NCI-H510A treated with DMSO at 0.1 percent for 48 hours (cell line): ENCODE data around the gene KLHDC9.
A peak's percentile ranks its signal among the peaks of the same experiment; 100 is the strongest.

Source experiments
- DNase-seq: peaks from one replicate; lab custom pipeline; 2025; lab: John Stamatoyannopoulos, UW

Gene KLHDC9

GRCh38 chr1:161076410-161076809, 21.8 kb upstream of the KLHDC9 start:
- no peak for DNase-seq

GRCh38 chr1:161077426-161077825, 20.7 kb upstream of the KLHDC9 start:
- DNase-seq = no peak

GRCh38 chr1:161079436-161080110, 18.6 kb upstream of the KLHDC9 start:
- no peak for DNase-seq

GRCh38 chr1:161080441-161081405, 17.4 kb upstream of the KLHDC9 start:
- DNase-seq = no peak

- no peak for DNase-seq
Observed at GRCh38 chr1:161081519-161081918, 16.6 kb upstream of the KLHDC9 start.

GRCh38 chr1:161082483-161082882, 15.7 kb upstream of the KLHDC9 start:
- no peak for DNase-seq

GRCh38 chr1:161082996-161083747, 15.0 kb upstream of the KLHDC9 start:
- DNase-seq = no peak

- no peak for DNase-seq
Observed at GRCh38 chr1:161083748-161084596, 14.2 kb upstream of the KLHDC9 start.

GRCh38 chr1:161084597-161084988, 13.6 kb upstream of the KLHDC9 start:
- no peak for DNase-seq

- DNase-seq = no peak
Observed at GRCh38 chr1:161085165-161085564, 13.0 kb upstream of the KLHDC9 start.

GRCh38 chr1:161086457-161086856, 11.7 kb upstream of the KLHDC9 start:
- no peak for DNase-seq

GRCh38 chr1:161088587-161089110, 9.5 kb upstream of the KLHDC9 start:
- no peak for DNase-seq

GRCh38 chr1:161089251-161089924, 8.8 kb upstream of the KLHDC9 start, which contains the start of gene NECTIN4:
NECTIN4 (minus strand) TSS chr1:161089558; CDS start chr1:161089296, 262 bp downstream.
- peak; percentile 48 for DNase-seq

- DNase-seq = no peak
Observed at GRCh38 chr1:161089938-161090337, 8.2 kb upstream of the KLHDC9 start.

GRCh38 chr1:161090617-161091016, 7.5 kb upstream of the KLHDC9 start:
- no peak for DNase-seq

GRCh38 chr1:161091093-161091492, 7.1 kb upstream of the KLHDC9 start:
- no peak for DNase-seq

GRCh38 chr1:161091796-161092507, 6.2 kb upstream of the KLHDC9 start:
- no peak for DNase-seq

GRCh38 chr1:161092621-161093028, 5.5 kb upstream of the KLHDC9 start:
- no peak for DNase-seq

- DNase-seq = no peak
Observed at GRCh38 chr1:161094481-161094880, 3.7 kb upstream of the KLHDC9 start.

GRCh38 chr1:161095230-161095629, 2.9 kb upstream of the KLHDC9 start:
- no peak for DNase-seq
